ENCODE measurements around the gene STT3B. TPM values are rescaled to one million over a fixed set of nuclear protein-coding genes. Genes with fewer than 3 reads are reported as not detected.
A peak's percentile ranks its signal among the peaks of the same experiment; 100 is the strongest.

STT3B gene
- total RNA-seq, 2 donors from 2014 or later, result 106 to 132 TPM

GRCh38 chr3:31531452-31531991 is 1.2 kb upstream of the STT3B start:
- DNase-seq (ENCODE audit: low spot score), result no peak
- peaks cover 9% of the 10 kb centered on the region for H3K4me1 ChIP-seq (replicated peaks)
- H3K27ac ChIP-seq, result peak overlapping the region; percentile 91 to 96
- H3K4me3 ChIP-seq, result peak overlapping the region; percentile 88 to 89
- WGBS, result under 1% methylated on average over 31 of the region's 31 CpGs
- intact Hi-C loops (cut with DNase I), result loop anchor here (10.0 kb wide), 3 partner anchors 233 to 613 kb away; no protein-coding TSS in a partner anchor
- no peaks in the 10 kb centered on the region for H3K36me3 ChIP-seq
- H3K9me3 ChIP-seq, result no peaks in the 10 kb centered on the region
- TF ChIP-seq POLR2A (IDR thresholded peaks at IDR 0.05), result no peak
- peak in 1 of 4 experiments; percentile 24 for TF ChIP-seq CTCF (IDR thresholded peaks at IDR 0.05)
- H3K27me3 ChIP-seq (replicated peaks; ENCODE audit: insufficient read depth), result no peaks in the 10 kb centered on the region

DNA sequence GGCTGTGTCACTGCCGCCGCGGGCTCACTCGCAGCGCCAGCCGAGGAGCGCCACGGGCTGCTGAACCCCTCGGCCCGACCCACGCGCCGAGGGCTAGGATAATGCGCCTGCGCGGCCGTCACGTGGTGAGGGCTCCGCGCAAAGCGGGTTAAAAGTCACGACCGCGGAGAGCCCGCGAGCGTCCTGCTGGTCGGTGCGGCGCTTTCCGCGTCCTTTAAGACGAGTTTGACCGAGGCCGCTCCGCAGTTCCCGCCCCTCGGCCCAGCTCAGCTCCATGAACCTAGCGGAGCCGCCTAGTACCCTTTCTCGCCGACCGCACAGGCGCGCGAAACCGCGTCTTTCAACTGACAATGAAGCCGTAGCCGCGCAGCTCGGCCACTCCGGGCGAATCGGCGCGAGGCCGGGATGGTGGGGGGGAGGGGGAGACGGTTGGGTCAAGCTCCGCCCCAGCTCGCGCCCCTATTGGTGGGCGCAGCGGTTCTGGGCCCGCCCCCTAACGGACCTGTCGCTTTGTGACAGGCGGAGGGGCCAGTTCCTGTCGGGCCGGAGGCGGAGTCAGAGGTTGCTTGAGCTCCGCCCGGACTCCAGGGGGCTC is 636 bp upstream of the STT3B start:
- Histone ChIP-seq H3K27me3 (replicated peaks; ENCODE audit: insufficient read depth) (no peaks in the 10 kb centered on the region), H3K4me3 (peak overlapping the region; percentile 88 to 89), H3K4me1 (replicated peaks) (peaks cover 9% of the 10 kb centered on the region), H3K9me3 (no peaks in the 10 kb centered on the region), H3K36me3 (no peaks in the 10 kb centered on the region), H3K27ac (peak overlapping the region; percentile 91 to 96)
- TF ChIP-seq POLR2AphosphoS5 (IDR thresholded peaks at IDR 0.05), result peak; percentile 77
- peak; percentile 7 to 60 (median 26) for TF ChIP-seq CTCF (IDR thresholded peaks at IDR 0.05)
- no peak for TF ChIP-seq POLR2A (IDR thresholded peaks at IDR 0.05)
- 0% methylated on average over 19 of the region's 73 CpGs for WGBS
- intact Hi-C loops (cut with DNase I), result loop anchor here (10.0 kb wide), 3 partner anchors 233 to 613 kb away; no protein-coding TSS in a partner anchor
- DNase-seq (ENCODE audit: low spot score), result peak; percentile 99

- Histone ChIP-seq H3K4me1 (replicated peaks) (peaks cover 9% of the 10 kb centered on the region), H3K4me3 (peak overlapping the region; percentile 88 to 89), H3K9me3 (no peaks in the 10 kb centered on the region), H3K27me3 (replicated peaks; ENCODE audit: insufficient read depth) (no peaks in the 10 kb centered on the region), H3K27ac (peak overlapping the region; percentile 91 to 96), H3K36me3 (no peaks in the 10 kb centered on the region)
- WGBS, result under 1% methylated on average over 79 of the region's 81 CpGs
- intact Hi-C loops (cut with DNase I), result loop anchor here (10.0 kb wide), 3 partner anchors 231 to 611 kb away; no protein-coding TSS in a partner anchor
- peak; percentile 32 for DNase-seq (ENCODE audit: low spot score)
- TF ChIP-seq POLR2AphosphoS5 (IDR thresholded peaks at IDR 0.05) (no peak), CTCF (IDR thresholded peaks at IDR 0.05) (no peak), POLR2A (IDR thresholded peaks at IDR 0.05) (no peak)
These were observed 692 bp downstream of the STT3B start for GRCh38 chr3:31533169-31534064.

DNA sequence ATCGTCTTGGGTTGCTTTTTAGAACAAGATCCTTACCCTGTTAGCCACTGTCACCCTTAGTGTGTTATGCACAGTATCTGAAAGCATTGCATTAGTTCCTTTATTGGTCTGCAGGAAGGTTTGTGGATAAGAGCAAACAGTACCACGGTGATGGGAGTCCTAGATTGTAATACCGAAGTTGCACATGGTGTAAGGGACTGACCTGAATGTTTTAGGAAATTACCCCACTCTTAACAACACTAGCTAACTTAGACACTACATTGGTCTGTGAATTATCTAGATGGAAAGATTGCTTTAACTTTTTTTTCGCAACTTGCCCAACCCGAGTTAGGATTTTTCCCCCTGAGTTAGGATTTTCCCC is 1.3 kb downstream of the STT3B start:
- 7% methylated on average over 5 of the region's 5 CpGs for WGBS
- H3K4me1 ChIP-seq (replicated peaks), result peaks cover 9% of the 10 kb centered on the region

More for the DNA sequence above, 1.3 kb downstream of the STT3B start:
- Histone ChIP-seq H3K9me3 (no peaks in the 10 kb centered on the region), H3K4me3 (peak overlapping the region; percentile 88 to 89), H3K27me3 (replicated peaks; ENCODE audit: insufficient read depth) (no peaks in the 10 kb centered on the region), H3K27ac (peak overlapping the region; percentile 91 to 96), H3K36me3 (no peaks in the 10 kb centered on the region)
- no peak for DNase-seq (ENCODE audit: low spot score)
- TF ChIP-seq POLR2AphosphoS5 (IDR thresholded peaks at IDR 0.05), result peak; percentile 52
- no peak for TF ChIP-seq CTCF (IDR thresholded peaks at IDR 0.05)
- TF ChIP-seq POLR2A (IDR thresholded peaks at IDR 0.05), result no peak
- intact Hi-C loops (cut with DNase I), result loop anchor here (10.0 kb wide), 3 partner anchors 231 to 611 kb away; no protein-coding TSS in a partner anchor
